DND-41 (cell line): ENCODE results near the gene CYP27B1.

Source experiments
- CTCF ChIP-seq: IDR thresholded peaks from 2 replicates; pipeline ENCODE4 v1.5.1; 2012; ENCODE audit warnings: borderline replicate concordance, low read length, moderate library complexity, mild to moderate bottlenecking; ENCODE audit not compliant: poor library complexity, severe bottlenecking; ENCODE audit errors: extremely low read depth
- EZH2 ChIP-seq: IDR thresholded peaks from 3 replicates; pipeline ENCODE4 v1.6.1; 2012; ENCODE audit warnings: borderline replicate concordance, low read depth, mild to moderate bottlenecking, moderate library complexity, low read length, inconsistent platforms; ENCODE audit not compliant: severe bottlenecking

GRCh38 chr12:57739387-57739786, 27.5 kb downstream of the CYP27B1 start:
- TF ChIP-seq CTCF (no peak), EZH2 (no peak)
